Pancreas (tissue), 10 donors: ENCODE results near the gene YKT6. TPM values are rescaled to one million over a fixed set of nuclear protein-coding genes. Genes with fewer than 3 reads are reported as not detected.

Experiments
- ATAC-seq, 4 donors: fragments of 200-7000 bp; cut with Tn5 transposase; one replicate each; pipeline versions ENCODE4 v1.8.0 to v1.9.1; 2020; ENCODE audit warnings: mild to moderate bottlenecking in 4 of 4, moderate library complexity in 4 of 4
- DNase-seq, 6 donors: peaks; one replicate each; pipeline ENCODE4 v3.0.0-alpha.2; 2020
- FAIRE-seq: peaks from 2 replicates; lab custom pipeline; 2012; peaks lifted over from hg19 to GRCh38; lab: Jason Lieb, UNC
- H3K27ac ChIP-seq, 4 donors: fragments of 200-600 bp; sonication (generic); 1 replicate in 3 of 4; 2 replicates in 1 of 4; pipeline versions ENCODE4 v1.5.0 to v1.8.0; 2020
- H3K27me3 ChIP-seq, 4 donors: fragments of 200-600 bp; one replicate each; pipeline ENCODE4 v1.8.0; 2021
- H3K36me3 ChIP-seq, 3 donors: fragments of 200-600 bp; sonication (generic) in 1 of 3; one replicate each; pipeline versions ENCODE4 v1.5.0 to v1.8.0; 2020 to 2021
- H3K4me1 ChIP-seq, 3 donors: fragments of 200-600 bp; one replicate each; pipeline ENCODE4 v1.8.0; 2021
- H3K4me3 ChIP-seq, 4 donors: fragments of 200-600 bp; sonication (generic) in 2 of 4; one replicate each; pipeline versions ENCODE4 v1.5.0 to v1.8.0; 2020 to 2021
- H3K9me3 ChIP-seq, 4 donors: fragments of 200-600 bp; one replicate each; pipeline ENCODE4 v1.8.0; 2021
- WGBS, 2 donors: extraction: QIAGEN DNeasy Blood & Tissue Kit; methylation state at CpG; one replicate each; pipeline ENCODE4 v1.1.7; 2013; 5-methylcytosine and 5-hydroxymethylcytosine counted together
- intact Hi-C, 3 donors: fragments of 100-400 bp; cut with DNase I; formaldehyde crosslinking; loops; one replicate each; pipeline versions ENCODE4 v1.11.1 to v1.14.2; 2022
- polyA plus RNA-seq, 2 donors: library from polyadenylated mRNA; stranded (reverse); fragments of 200-250 nt; gene quantifications; one replicate each; pipeline ENCODE4 v1.2.3, GENCODE V29; 2013
- total RNA-seq, 6 donors: library from RNA; stranded (reverse); fragmentation: NEBNext Ultra II Directional in 4 of 6; extraction: Animal tissue kit (Norgen Biotek cat#: 25700) in 4 of 6; gene quantifications; one replicate each; pipeline versions ENCODE4 v1.2.1 to v1.2.4, GENCODE V29; 2021 to 2023
- TF ChIP-seq, protein P1 (sequence below), 4 donors: fragments of 200-600 bp; sonication (generic) in 3 of 4; IDR thresholded peaks; one replicate each; pipeline versions ENCODE4 v1.5.0 to v1.8.0; 2021; ENCODE audit warnings: antibody characterized with exemption in 4 of 4
- donor health status: healthy with polysubstance abuse.
- donor health status: DM: no; HTN: no; CAD: no; lungs with moderate emphysema.
- donor health status: DM: no; HTN: no; CAD: no.
- donor health status: control.
- donor health status: control.
- donor health status: Bipolar disorder and iron deficiency.
- donor health status: DM: yes; HTN: yes; CAD: no.
- donor health status: DM: no; HTN: no; CAD: no.
- donor health status: DM: no; HTN: no; CAD: no.
- donor health status: DM: yes; HTN: yes; CAD: no.

YKT6 gene
- total and polyA plus RNA-seq, 8 donors: 27.7 to 48.7 (median 37.0) TPM

DNA sequence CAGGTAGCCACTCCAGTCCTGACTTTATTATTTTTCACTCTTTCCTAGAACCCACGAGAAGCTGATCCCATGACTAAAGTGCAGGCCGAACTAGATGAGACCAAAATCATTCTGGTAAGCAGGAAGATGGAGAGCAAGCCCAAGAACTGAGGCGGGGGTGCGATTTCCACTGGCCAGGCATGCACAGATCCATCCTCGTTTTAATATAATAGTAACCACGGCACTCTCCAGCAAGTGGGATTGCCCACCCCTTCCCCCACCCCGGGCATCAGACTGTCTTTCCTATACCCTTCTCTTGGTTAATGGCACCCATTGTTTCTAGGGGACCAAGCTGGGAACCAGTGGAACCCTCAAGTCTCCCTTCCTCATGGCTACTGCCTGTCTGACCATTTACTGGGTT, 7.3 kb downstream of the YKT6 start:
- H3K4me1 ChIP-seq: no peaks in the 10 kb centered on the region
- peaks cover 3 to 76% (median 40%) of the 10 kb centered on the region in 3 donors for H3K36me3 ChIP-seq
- no peak overlapping the region for H3K4me3 ChIP-seq
- H3K27ac ChIP-seq: no peak overlapping the region
- WGBS, 2 donors: 90 to 99% methylated on average over 7 of the region's 7 CpGs
- ATAC-seq (no peak), FAIRE-seq (no peak), DNase-seq (peak in 1 of 6 donors; percentile 18)
- intact Hi-C loops: no loop called here
- TF ChIP-seq, protein P1, sequence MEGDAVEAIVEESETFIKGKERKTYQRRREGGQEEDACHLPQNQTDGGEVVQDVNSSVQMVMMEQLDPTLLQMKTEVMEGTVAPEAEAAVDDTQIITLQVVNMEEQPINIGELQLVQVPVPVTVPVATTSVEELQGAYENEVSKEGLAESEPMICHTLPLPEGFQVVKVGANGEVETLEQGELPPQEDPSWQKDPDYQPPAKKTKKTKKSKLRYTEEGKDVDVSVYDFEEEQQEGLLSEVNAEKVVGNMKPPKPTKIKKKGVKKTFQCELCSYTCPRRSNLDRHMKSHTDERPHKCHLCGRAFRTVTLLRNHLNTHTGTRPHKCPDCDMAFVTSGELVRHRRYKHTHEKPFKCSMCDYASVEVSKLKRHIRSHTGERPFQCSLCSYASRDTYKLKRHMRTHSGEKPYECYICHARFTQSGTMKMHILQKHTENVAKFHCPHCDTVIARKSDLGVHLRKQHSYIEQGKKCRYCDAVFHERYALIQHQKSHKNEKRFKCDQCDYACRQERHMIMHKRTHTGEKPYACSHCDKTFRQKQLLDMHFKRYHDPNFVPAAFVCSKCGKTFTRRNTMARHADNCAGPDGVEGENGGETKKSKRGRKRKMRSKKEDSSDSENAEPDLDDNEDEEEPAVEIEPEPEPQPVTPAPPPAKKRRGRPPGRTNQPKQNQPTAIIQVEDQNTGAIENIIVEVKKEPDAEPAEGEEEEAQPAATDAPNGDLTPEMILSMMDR (IDR thresholded peaks at IDR 0.05): no peak
- no peaks in the 10 kb centered on the region for H3K27me3 ChIP-seq
- H3K9me3 ChIP-seq: no peaks in the 10 kb centered on the region

DNA sequence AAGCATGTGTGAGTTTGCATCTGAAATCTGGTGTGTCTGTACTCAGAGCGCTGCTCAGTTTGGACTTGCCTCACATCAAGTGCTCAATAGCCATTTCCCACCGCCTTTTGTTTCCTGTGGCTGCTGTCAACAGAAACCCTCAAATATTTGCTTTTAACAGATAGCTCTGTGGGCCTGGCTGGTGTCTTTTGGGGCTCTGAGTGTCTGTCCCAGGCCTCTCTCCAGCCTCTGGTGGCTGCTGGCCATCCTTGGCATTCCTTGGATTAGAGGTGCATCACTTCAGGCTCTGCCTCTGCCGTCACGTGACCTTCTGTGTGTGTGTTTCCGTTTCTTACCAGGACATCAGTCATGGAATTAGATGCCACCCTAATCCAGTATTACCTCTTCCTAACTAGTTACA, 9.3 kb downstream of the YKT6 start:
- 76 to 80% methylated on average over 5 of the region's 5 CpGs for WGBS, 2 donors
- Histone ChIP-seq H3K9me3 (no peaks in the 10 kb centered on the region), H3K4me1 (no peaks in the 10 kb centered on the region), H3K4me3 (no peak overlapping the region), H3K27me3 (no peaks in the 10 kb centered on the region), H3K36me3 (peaks cover 3 to 72% (median 40%) of the 10 kb centered on the region in 3 donors), H3K27ac (no peak overlapping the region)
- intact Hi-C loops: no loop called here
- TF ChIP-seq, protein P1 (IDR thresholded peaks at IDR 0.05): no peak
- FAIRE-seq: no peak
- DNase-seq: peak in 1 of 6 donors; percentile 13
- ATAC-seq: no peak

GRCh38 chr7:44211126-44211675, 10.4 kb downstream of the YKT6 start:
- Histone ChIP-seq H3K27me3 (no peaks in the 10 kb centered on the region), H3K4me1 (no peaks in the 10 kb centered on the region), H3K36me3 (peaks cover 3 to 61% (median 40%) of the 10 kb centered on the region in 3 donors), H3K9me3 (no peaks in the 10 kb centered on the region), H3K4me3 (no peak overlapping the region), H3K27ac (no peak overlapping the region)
- intact Hi-C loops: no loop called here
- FAIRE-seq (no peak), DNase-seq (peak in 1 of 6 donors; percentile 14), ATAC-seq (no peak)
- WGBS, 2 donors: 90 to 91% methylated on average over 10 of the region's 10 CpGs
- TF ChIP-seq, protein P1 (IDR thresholded peaks at IDR 0.05): no peak

DNA sequence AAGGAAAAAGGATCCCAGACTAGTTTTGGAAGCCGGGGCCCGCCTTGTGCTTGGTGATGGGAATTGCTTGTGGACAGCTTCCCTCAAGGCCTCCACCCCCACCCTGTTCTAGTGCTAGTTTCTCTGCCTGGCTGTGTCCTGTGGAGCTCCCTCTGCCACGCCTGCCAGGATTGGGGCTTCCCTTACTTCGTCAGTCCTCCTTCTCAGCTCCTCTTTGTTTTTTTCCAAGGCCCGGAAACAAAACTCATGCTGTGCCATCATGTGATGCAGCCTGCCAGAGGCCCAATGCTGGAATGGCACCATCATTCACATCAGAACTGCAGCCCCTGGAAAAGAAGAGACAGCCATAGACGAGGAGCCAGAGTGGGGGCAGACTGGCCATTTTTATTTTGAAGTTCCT, 11.2 kb downstream of the YKT6 start:
- DNase-seq: peak in 2 of 6 donors; percentile 17 to 21
- WGBS, 2 donors: 90 to 92% methylated on average over 6 of the region's 6 CpGs
- FAIRE-seq: no peak

More for the DNA sequence above, 11.2 kb downstream of the YKT6 start:
- TF ChIP-seq, protein P1 (IDR thresholded peaks at IDR 0.05): no peak
- H3K4me3 ChIP-seq: no peak overlapping the region
- ATAC-seq: no peak
- H3K36me3 ChIP-seq: peaks cover 3 to 53% (median 34%) of the 10 kb centered on the region in 3 donors
- H3K9me3 ChIP-seq: no peaks in the 10 kb centered on the region
- no peaks in the 10 kb centered on the region for H3K4me1 ChIP-seq
- intact Hi-C loops: no loop called here
- no peak overlapping the region for H3K27ac ChIP-seq
- H3K27me3 ChIP-seq: no peaks in the 10 kb centered on the region
